Mucosa of stomach (tissue), 1 donor: ENCODE data around the gene NID2.

Source experiments
- H3K27me3 ChIP-seq: one replicate; pipeline ENCODE4 v1.7.0; 2013; ENCODE audit warnings: mild to moderate bottlenecking, low read length; ENCODE audit not compliant: control insufficient read depth, insufficient read depth
- H3K36me3 ChIP-seq: one replicate; pipeline ENCODE4 v1.7.0; 2013; ENCODE audit warnings: low read length; ENCODE audit not compliant: control insufficient read depth, insufficient read depth
- H3K4me1 ChIP-seq: one replicate; pipeline ENCODE4 v1.7.0; 2013; ENCODE audit warnings: mild to moderate bottlenecking, low read length; ENCODE audit not compliant: control insufficient read depth, insufficient read depth
- H3K4me3 ChIP-seq: one replicate; pipeline ENCODE4 v1.7.0; 2013; ENCODE audit warnings: low read length
- H3K9ac ChIP-seq: one replicate; pipeline ENCODE4 v1.7.0; 2013; ENCODE audit warnings: mild to moderate bottlenecking, low read length, moderate library complexity
- H3K9me3 ChIP-seq: one replicate; pipeline ENCODE4 v1.7.0; 2013; ENCODE audit warnings: mild to moderate bottlenecking, low read length, moderate library complexity; ENCODE audit not compliant: control insufficient read depth
- donor health status: Pancreatic carcinoma.

The NID2 gene

GRCh38 chr14:52032204-52032801 lies 36.6 kb downstream of the NID2 start:
- no peaks in the 10 kb centered on the region for H3K4me1 ChIP-seq
- H3K4me3 ChIP-seq = no peak overlapping the region
- H3K27me3 ChIP-seq = no peaks in the 10 kb centered on the region
- H3K9me3 ChIP-seq = no peaks in the 10 kb centered on the region
- H3K9ac ChIP-seq = no peak overlapping the region
- no peaks in the 10 kb centered on the region for H3K36me3 ChIP-seq

GRCh38 chr14:52031781-52032180 lies 37.1 kb downstream of the NID2 start:
- no peaks in the 10 kb centered on the region for H3K36me3 ChIP-seq
- no peaks in the 10 kb centered on the region for H3K27me3 ChIP-seq
- no peak overlapping the region for H3K9ac ChIP-seq
- H3K9me3 ChIP-seq = no peaks in the 10 kb centered on the region
- H3K4me1 ChIP-seq = no peaks in the 10 kb centered on the region
- no peak overlapping the region for H3K4me3 ChIP-seq

- Histone ChIP-seq H3K4me1 (no peaks in the 10 kb centered on the region), H3K36me3 (no peaks in the 10 kb centered on the region), H3K9me3 (no peaks in the 10 kb centered on the region), H3K27me3 (no peaks in the 10 kb centered on the region), H3K9ac (no peak overlapping the region), H3K4me3 (no peak overlapping the region)
These were observed 39.0 kb downstream of the NID2 start for GRCh38 chr14:52029881-52030280.

- no peaks in the 10 kb centered on the region for H3K36me3 ChIP-seq
- no peaks in the 10 kb centered on the region for H3K4me1 ChIP-seq
- H3K4me3 ChIP-seq = no peak overlapping the region
- H3K9me3 ChIP-seq = no peaks in the 10 kb centered on the region
- H3K9ac ChIP-seq = no peak overlapping the region
- no peaks in the 10 kb centered on the region for H3K27me3 ChIP-seq
These were observed 42.0 kb downstream of the NID2 start for GRCh38 chr14:52026901-52027300.

- H3K4me1 ChIP-seq = peaks cover 7% of the 10 kb centered on the region
These were observed 42.7 kb downstream of the NID2 start for GRCh38 chr14:52026017-52026660.

GRCh38 chr14:52025310-52025709 lies 43.5 kb downstream of the NID2 start:
- Histone ChIP-seq H3K4me1 (peaks cover 15% of the 10 kb centered on the region), H3K27me3 (no peaks in the 10 kb centered on the region), H3K9me3 (no peaks in the 10 kb centered on the region), H3K9ac (no peak overlapping the region), H3K36me3 (no peaks in the 10 kb centered on the region), H3K4me3 (no peak overlapping the region)

More at GRCh38 chr14:52026017-52026660, 42.7 kb downstream of the NID2 start:
- no peak overlapping the region for H3K4me3 ChIP-seq
- no peaks in the 10 kb centered on the region for H3K27me3 ChIP-seq
- H3K9me3 ChIP-seq = no peaks in the 10 kb centered on the region
- no peak overlapping the region for H3K9ac ChIP-seq
- no peaks in the 10 kb centered on the region for H3K36me3 ChIP-seq

- Histone ChIP-seq H3K4me3 (no peak overlapping the region), H3K9me3 (no peaks in the 10 kb centered on the region), H3K27me3 (no peaks in the 10 kb centered on the region), H3K4me1 (peaks cover 26% of the 10 kb centered on the region), H3K9ac (no peak overlapping the region), H3K36me3 (no peaks in the 10 kb centered on the region)
These were observed 45.3 kb downstream of the NID2 start for GRCh38 chr14:52023518-52023917.

GRCh38 chr14:52021957-52022600 lies 46.8 kb downstream of the NID2 start:
- no peaks in the 10 kb centered on the region for H3K9me3 ChIP-seq
- peaks cover 26% of the 10 kb centered on the region for H3K4me1 ChIP-seq
- no peaks in the 10 kb centered on the region for H3K36me3 ChIP-seq
- H3K4me3 ChIP-seq = no peak overlapping the region
- H3K9ac ChIP-seq = no peak overlapping the region
- no peaks in the 10 kb centered on the region for H3K27me3 ChIP-seq

GRCh38 chr14:52020866-52021717 lies 47.8 kb downstream of the NID2 start:
- no peaks in the 10 kb centered on the region for H3K36me3 ChIP-seq
- H3K4me1 ChIP-seq = peaks cover 26% of the 10 kb centered on the region

GRCh38 chr14:52020161-52020714 lies 48.6 kb downstream of the NID2 start:
- Histone ChIP-seq H3K9ac (no peak overlapping the region), H3K4me1 (peaks cover 28% of the 10 kb centered on the region)

More at GRCh38 chr14:52020866-52021717, 47.8 kb downstream of the NID2 start:
- Histone ChIP-seq H3K9me3 (no peaks in the 10 kb centered on the region), H3K4me3 (no peak overlapping the region), H3K9ac (no peak overlapping the region), H3K27me3 (no peaks in the 10 kb centered on the region)

GRCh38 chr14:52018970-52019369 lies 49.9 kb downstream of the NID2 start:
- peaks cover 28% of the 10 kb centered on the region for H3K4me1 ChIP-seq

More at GRCh38 chr14:52020161-52020714, 48.6 kb downstream of the NID2 start:
- no peaks in the 10 kb centered on the region for H3K27me3 ChIP-seq
- H3K9me3 ChIP-seq = no peaks in the 10 kb centered on the region
- no peak overlapping the region for H3K4me3 ChIP-seq
- H3K36me3 ChIP-seq = no peaks in the 10 kb centered on the region

More at GRCh38 chr14:52018970-52019369, 49.9 kb downstream of the NID2 start:
- no peak overlapping the region for H3K4me3 ChIP-seq
- H3K27me3 ChIP-seq = no peaks in the 10 kb centered on the region
- H3K36me3 ChIP-seq = no peaks in the 10 kb centered on the region
- H3K9me3 ChIP-seq = no peaks in the 10 kb centered on the region
- no peak overlapping the region for H3K9ac ChIP-seq
